Fibroblast of lung (primary cell): ENCODE results near the gene CORO1C. TPM values are rescaled to one million over a fixed set of nuclear protein-coding genes. Genes with fewer than 3 reads are reported as not detected.

Source experiments
- DNase-seq, 2 donors: peaks; one replicate each; pipeline versions ENCODE4 v3.0.0 to v3.0.0-alpha.2; 2010; ENCODE audit warnings: low read depth in 2 of 2
- H2AFZ ChIP-seq: 2 replicates; pipeline ENCODE4 v1.5.1; 2012; ENCODE audit warnings: low read length, control low read depth, inconsistent platforms
- H3K27ac ChIP-seq: 2 replicates; pipeline ENCODE4 v1.5.1; 2011; ENCODE audit warnings: low read length, control low read depth; ENCODE audit not compliant: insufficient read depth
- H3K27me3 ChIP-seq: 2 replicates; pipeline ENCODE4 v1.5.1; 2011; ENCODE audit warnings: mild to moderate bottlenecking, low read length; ENCODE audit not compliant: control insufficient read depth, insufficient read depth
- H3K36me3 ChIP-seq: 2 replicates; pipeline ENCODE4 v1.5.1; 2011; ENCODE audit warnings: low read length; ENCODE audit not compliant: control insufficient read depth, insufficient read depth
- H3K4me1 ChIP-seq: 2 replicates; pipeline ENCODE4 v1.5.1; 2011; ENCODE audit warnings: low read length; ENCODE audit not compliant: control insufficient read depth, insufficient read depth; ENCODE audit errors: extremely low read depth
- H3K4me2 ChIP-seq: 2 replicates; pipeline ENCODE4 v1.5.1; 2011; ENCODE audit warnings: low read length, control low read depth; ENCODE audit not compliant: insufficient read depth; ENCODE audit errors: extremely low read depth
- H3K4me3 ChIP-seq, 4 experiments: fragments of 200-600 bp in 1 of 4; sonication (generic) in 1 of 4; replicated peaks in 1 of 4; 2 replicates each; pipeline ENCODE4 v1.5.1; 2011 to 2016; ENCODE audit warnings: low read length in 4 of 4, low read depth in 3 of 4, mild to moderate bottlenecking in 3 of 4, control low read depth in 2 of 4, inconsistent platforms in 1 of 4, mixed read lengths in 1 of 4; ENCODE audit not compliant: insufficient read depth in 1 of 4; ENCODE audit errors: control extremely low read depth in 1 of 4
- H3K79me2 ChIP-seq: 2 replicates; pipeline ENCODE4 v1.5.1; 2012; ENCODE audit warnings: mild to moderate bottlenecking, low read length, inconsistent platforms; ENCODE audit not compliant: control insufficient read depth, insufficient read depth
- H3K9ac ChIP-seq: 2 replicates; pipeline ENCODE4 v1.5.1; 2011; ENCODE audit warnings: mild to moderate bottlenecking, low read length, control low read depth; ENCODE audit not compliant: insufficient read depth
- H3K9me3 ChIP-seq: 2 replicates; pipeline ENCODE4 v1.5.1; 2012; ENCODE audit warnings: low read depth, low read length; ENCODE audit not compliant: control insufficient read depth, insufficient read depth
- H4K20me1 ChIP-seq: 2 replicates; pipeline ENCODE4 v1.5.1; 2011; ENCODE audit warnings: low read length; ENCODE audit not compliant: control insufficient read depth, insufficient read depth; ENCODE audit errors: extremely low read depth
- EZH2 ChIP-seq: IDR thresholded peaks from 2 replicates; pipeline ENCODE4 v1.5.1; 2012; ENCODE audit warnings: low read length, control low read depth, mild to moderate bottlenecking; ENCODE audit errors: missing control alignments
- polyA plus RNA-seq, 2 donors: library from polyadenylated mRNA; depleted of rRNA in 1 of 2; stranded (reverse) in 1 of 2; unstranded in 1 of 2; fragments of >200 nt; gene quantifications; 2 replicates each; pipeline ENCODE4 v1.2.1, GENCODE V29; 2011 to 2012; ENCODE audit warnings: missing spikeins in 1 of 2
- total RNA-seq: library from RNA; depleted of rRNA; stranded (reverse); fragments of >200 nt; gene quantifications from 2 replicates; pipeline ENCODE4 v1.2.1, GENCODE V29; 2014
- TF ChIP-seq, protein P1 (sequence below), 2 donors: IDR thresholded peaks in 1 of 2; conservative IDR thresholded peaks in 1 of 2; 1 replicate in 1 of 2; 2 replicates in 1 of 2; pipeline ENCODE4 v1.5.1; 2011 to 2012; ENCODE audit warnings: low read length in 2 of 2, control low read depth in 1 of 2, inconsistent platforms in 1 of 2, low read depth in 1 of 2, mild to moderate bottlenecking in 1 of 2

Gene CORO1C
- total and polyA plus RNA-seq, 2 donors (not counting 1 experiment from before 2014, with no cell fraction given): 288 to 542 TPM

- H3K9ac ChIP-seq: no peak overlapping the region
- DNase-seq: no peak
- peaks cover 34% of the 10 kb centered on the region for H3K4me1 ChIP-seq
- H3K9me3 ChIP-seq: no peaks in the 10 kb centered on the region
- no peaks in the 10 kb centered on the region for H3K36me3 ChIP-seq
- H3K4me2 ChIP-seq: no peak overlapping the region
- no peaks in the 10 kb centered on the region for H3K27me3 ChIP-seq
- H3K79me2 ChIP-seq: no peaks in the 10 kb centered on the region
- H2AFZ ChIP-seq: no peak overlapping the region
- TF ChIP-seq, protein P1, sequence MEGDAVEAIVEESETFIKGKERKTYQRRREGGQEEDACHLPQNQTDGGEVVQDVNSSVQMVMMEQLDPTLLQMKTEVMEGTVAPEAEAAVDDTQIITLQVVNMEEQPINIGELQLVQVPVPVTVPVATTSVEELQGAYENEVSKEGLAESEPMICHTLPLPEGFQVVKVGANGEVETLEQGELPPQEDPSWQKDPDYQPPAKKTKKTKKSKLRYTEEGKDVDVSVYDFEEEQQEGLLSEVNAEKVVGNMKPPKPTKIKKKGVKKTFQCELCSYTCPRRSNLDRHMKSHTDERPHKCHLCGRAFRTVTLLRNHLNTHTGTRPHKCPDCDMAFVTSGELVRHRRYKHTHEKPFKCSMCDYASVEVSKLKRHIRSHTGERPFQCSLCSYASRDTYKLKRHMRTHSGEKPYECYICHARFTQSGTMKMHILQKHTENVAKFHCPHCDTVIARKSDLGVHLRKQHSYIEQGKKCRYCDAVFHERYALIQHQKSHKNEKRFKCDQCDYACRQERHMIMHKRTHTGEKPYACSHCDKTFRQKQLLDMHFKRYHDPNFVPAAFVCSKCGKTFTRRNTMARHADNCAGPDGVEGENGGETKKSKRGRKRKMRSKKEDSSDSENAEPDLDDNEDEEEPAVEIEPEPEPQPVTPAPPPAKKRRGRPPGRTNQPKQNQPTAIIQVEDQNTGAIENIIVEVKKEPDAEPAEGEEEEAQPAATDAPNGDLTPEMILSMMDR (conservative IDR thresholded peaks at IDR 0.05 in 1 of 2, IDR thresholded peaks at IDR 0.05 in 1 of 2; ENCODE audit: low read depth in 1 of 2, low read length in 2 of 2): no peak
- no peak for TF ChIP-seq EZH2
- H4K20me1 ChIP-seq: no peaks in the 10 kb centered on the region
- H3K4me3 ChIP-seq: no peak overlapping the region
- H3K27ac ChIP-seq: no peak overlapping the region
These were observed 122.7 kb downstream of the CORO1C start for GRCh38 chr12:108608616-108609015.

GRCh38 chr12:108607981-108608600 is 123.2 kb downstream of the CORO1C start:
- Histone ChIP-seq H2AFZ (no peak overlapping the region), H3K27ac (no peak overlapping the region), H4K20me1 (no peaks in the 10 kb centered on the region), H3K4me1 (peaks cover 30% of the 10 kb centered on the region), H3K4me2 (no peak overlapping the region), H3K9me3 (no peaks in the 10 kb centered on the region), H3K36me3 (no peaks in the 10 kb centered on the region), H3K27me3 (no peaks in the 10 kb centered on the region), H3K4me3 (no peak overlapping the region), H3K9ac (no peak overlapping the region), H3K79me2 (no peaks in the 10 kb centered on the region)
- no peak for DNase-seq
- TF ChIP-seq, protein P1 (conservative IDR thresholded peaks at IDR 0.05 in 1 of 2, IDR thresholded peaks at IDR 0.05 in 1 of 2; ENCODE audit: low read depth in 1 of 2, low read length in 2 of 2): no peak
- TF ChIP-seq EZH2: no peak

DNA sequence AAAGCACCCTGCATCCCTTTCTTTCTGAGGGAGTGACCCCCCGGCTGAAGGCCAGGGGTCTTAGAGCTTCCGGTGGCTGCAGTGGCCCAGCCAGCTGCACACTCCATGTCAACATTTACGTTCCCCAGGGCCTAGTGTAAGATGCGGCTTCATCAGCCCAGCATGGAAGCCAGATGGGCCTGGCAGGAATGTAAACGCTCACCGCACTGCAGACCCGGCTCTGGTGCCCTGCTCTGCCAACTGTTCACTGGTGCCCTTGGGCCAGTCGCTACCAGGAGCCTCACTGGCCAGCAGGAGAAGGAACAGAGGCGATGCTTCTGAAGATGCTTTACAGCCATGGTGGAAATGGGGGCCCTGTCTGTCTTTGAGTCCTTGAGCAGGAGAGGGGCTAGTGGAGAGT is 124.8 kb downstream of the CORO1C start:
- TF ChIP-seq, protein P1 (conservative IDR thresholded peaks at IDR 0.05 in 1 of 2, IDR thresholded peaks at IDR 0.05 in 1 of 2; ENCODE audit: low read depth in 1 of 2, low read length in 2 of 2): no peak
- no peak for TF ChIP-seq EZH2
- Histone ChIP-seq H3K9ac (no peak overlapping the region), H3K36me3 (no peaks in the 10 kb centered on the region), H3K4me2 (no peak overlapping the region), H3K9me3 (no peaks in the 10 kb centered on the region), H3K27ac (no peak overlapping the region), H3K79me2 (no peaks in the 10 kb centered on the region), H2AFZ (no peak overlapping the region), H3K27me3 (no peaks in the 10 kb centered on the region), H4K20me1 (no peaks in the 10 kb centered on the region), H3K4me1 (peaks cover 21% of the 10 kb centered on the region), H3K4me3 (no peak overlapping the region)
- no peak for DNase-seq
